Measurements from ENCODE around the gene LCE3B. TPM values are rescaled to one million over a fixed set of nuclear protein-coding genes. Genes with fewer than 3 reads are reported as not detected.

Gene LCE3B
- total RNA-seq, 1 experiment from 2014 or later: not detected

DNA sequence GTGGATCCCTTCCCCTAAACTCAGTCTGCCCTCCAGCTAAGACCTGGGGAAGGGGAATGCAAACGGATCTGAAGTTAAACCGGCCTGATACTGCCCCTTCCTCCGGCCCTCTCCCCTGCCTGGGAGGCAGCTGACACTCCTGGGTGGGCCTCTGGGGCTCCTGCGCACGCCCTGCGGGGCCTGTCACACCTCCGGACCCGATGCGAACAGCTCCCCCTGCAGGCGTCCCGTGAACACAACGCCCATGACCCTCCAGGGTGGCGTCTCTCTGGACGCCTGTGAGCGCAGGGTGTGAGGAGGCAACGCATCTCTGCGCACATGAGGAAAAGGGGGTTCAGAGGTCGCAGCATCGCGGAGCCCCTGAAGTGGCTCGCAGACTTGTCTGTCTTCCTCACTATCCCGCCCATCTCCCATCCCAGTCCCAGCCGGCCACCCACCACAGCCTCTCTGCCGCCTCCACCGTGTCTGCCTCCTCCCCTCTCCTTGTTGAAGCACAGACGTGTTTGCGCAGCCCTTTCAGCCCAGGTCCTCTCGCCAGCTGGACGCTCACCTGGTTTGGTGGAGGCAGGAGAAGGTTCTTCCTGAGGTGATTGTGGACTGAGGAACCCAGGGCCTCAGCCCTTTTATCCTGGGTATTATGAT is 9.7 kb downstream of the LCE3B start:
- H3K27me3 Mint-ChIP-seq (ENCODE audit: low read depth): peaks cover 8% of the 10 kb centered on the region; the same call in 1 of the 2 replicates
- POLR2A ChIA-PET: no interaction called here
- no peak overlapping the region for H3K27ac Mint-ChIP-seq
- H3K4me3 Mint-ChIP-seq: no peak overlapping the region
- CTCF ChIA-PET: no interaction called here
- H3K4me1 Mint-ChIP-seq: no peaks in the 10 kb centered on the region
- no peak for DNase-seq (ENCODE audit: low spot score)
- no peak for ATAC-seq
- H3K36me3 Mint-ChIP-seq: peaks cover 72% of the 10 kb centered on the region
- H3K9me3 Mint-ChIP-seq: peaks cover 88% of the 10 kb centered on the region
- TF ChIP-seq NR1H2 (CRISPR knock-in tag; IDR thresholded peaks at IDR 0.05) (no peak), ZBTB21 (CRISPR knock-in tag; IDR thresholded peaks at IDR 0.05; ENCODE audit: borderline replicate concordance) (no peak), TEAD4 (CRISPR knock-in tag; IDR thresholded peaks at IDR 0.05) (no peak), ZNF263 (CRISPR knock-in tag; IDR thresholded peaks at IDR 0.05; ENCODE audit: low read depth) (no peak), CREB1 (CRISPR knock-in tag; IDR thresholded peaks at IDR 0.05) (no peak), SOX15 (CRISPR knock-in tag; IDR thresholded peaks at IDR 0.05) (no peak), SP1 (CRISPR knock-in tag; conservative IDR thresholded peaks at IDR 0.05) (no peak), FOXJ3 (CRISPR knock-in tag; IDR thresholded peaks at IDR 0.05; ENCODE audit: borderline replicate concordance) (no peak), ZNF317 (CRISPR knock-in tag; IDR thresholded peaks at IDR 0.05; ENCODE audit: borderline replicate concordance, low read depth) (no peak), STAT6 (CRISPR knock-in tag; conservative IDR thresholded peaks at IDR 0.05; ENCODE audit: low read depth) (no peak), ETV6 (CRISPR knock-in tag; IDR thresholded peaks at IDR 0.05) (no peak)
- TF ChIP-seq, protein P1, sequence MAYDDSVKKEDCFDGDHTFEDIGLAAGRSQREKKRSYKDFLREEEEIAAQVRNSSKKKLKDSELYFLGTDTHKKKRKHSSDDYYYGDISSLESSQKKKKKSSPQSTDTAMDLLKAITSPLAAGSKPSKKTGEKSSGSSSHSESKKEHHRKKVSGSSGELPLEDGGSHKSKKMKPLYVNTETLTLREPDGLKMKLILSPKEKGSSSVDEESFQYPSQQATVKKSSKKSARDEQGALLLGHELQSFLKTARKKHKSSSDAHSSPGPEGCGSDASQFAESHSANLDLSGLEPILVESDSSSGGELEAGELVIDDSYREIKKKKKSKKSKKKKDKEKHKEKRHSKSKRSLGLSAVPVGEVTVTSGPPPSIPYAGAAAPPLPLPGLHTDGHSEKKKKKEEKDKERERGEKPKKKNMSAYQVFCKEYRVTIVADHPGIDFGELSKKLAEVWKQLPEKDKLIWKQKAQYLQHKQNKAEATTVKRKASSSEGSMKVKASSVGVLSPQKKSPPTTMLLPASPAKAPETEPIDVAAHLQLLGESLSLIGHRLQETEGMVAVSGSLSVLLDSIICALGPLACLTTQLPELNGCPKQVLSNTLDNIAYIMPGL (CRISPR knock-in tag; IDR thresholded peaks at IDR 0.05): no peak
- TF ChIP-seq, protein P2, sequence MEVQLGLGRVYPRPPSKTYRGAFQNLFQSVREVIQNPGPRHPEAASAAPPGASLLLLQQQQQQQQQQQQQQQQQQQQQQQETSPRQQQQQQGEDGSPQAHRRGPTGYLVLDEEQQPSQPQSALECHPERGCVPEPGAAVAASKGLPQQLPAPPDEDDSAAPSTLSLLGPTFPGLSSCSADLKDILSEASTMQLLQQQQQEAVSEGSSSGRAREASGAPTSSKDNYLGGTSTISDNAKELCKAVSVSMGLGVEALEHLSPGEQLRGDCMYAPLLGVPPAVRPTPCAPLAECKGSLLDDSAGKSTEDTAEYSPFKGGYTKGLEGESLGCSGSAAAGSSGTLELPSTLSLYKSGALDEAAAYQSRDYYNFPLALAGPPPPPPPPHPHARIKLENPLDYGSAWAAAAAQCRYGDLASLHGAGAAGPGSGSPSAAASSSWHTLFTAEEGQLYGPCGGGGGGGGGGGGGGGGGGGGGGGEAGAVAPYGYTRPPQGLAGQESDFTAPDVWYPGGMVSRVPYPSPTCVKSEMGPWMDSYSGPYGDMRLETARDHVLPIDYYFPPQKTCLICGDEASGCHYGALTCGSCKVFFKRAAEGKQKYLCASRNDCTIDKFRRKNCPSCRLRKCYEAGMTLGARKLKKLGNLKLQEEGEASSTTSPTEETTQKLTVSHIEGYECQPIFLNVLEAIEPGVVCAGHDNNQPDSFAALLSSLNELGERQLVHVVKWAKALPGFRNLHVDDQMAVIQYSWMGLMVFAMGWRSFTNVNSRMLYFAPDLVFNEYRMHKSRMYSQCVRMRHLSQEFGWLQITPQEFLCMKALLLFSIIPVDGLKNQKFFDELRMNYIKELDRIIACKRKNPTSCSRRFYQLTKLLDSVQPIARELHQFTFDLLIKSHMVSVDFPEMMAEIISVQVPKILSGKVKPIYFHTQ (CRISPR knock-in tag; IDR thresholded peaks at IDR 0.05): no peak

DNA sequence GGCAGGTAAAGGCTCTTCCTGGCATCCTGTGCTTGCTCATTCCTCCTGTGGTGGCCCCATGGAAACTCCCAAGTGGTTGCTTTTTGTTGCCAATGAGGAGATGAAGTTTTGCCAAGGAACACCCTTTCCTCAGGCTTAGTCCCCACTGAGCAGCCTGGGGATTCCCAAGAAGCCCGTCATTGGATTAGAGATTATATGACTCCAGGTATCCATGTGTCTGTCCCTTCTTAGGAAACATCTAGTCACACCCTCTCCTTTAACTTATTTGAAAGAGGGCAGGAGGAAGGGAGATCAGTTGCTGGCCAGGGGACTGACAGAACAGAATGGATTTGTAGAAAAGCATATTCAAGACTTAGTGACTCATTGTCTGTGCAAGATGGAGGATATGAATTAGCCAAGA is 13.1 kb downstream of the LCE3B start:
- ChIA-PET CTCF (no interaction called here), POLR2A (no interaction called here)
- Mint-ChIP-seq H3K4me3 (no peak overlapping the region), H3K9me3 (peaks cover 82% of the 10 kb centered on the region), H3K27me3 (ENCODE audit: low read depth) (peaks cover 13% of the 10 kb centered on the region; the same call in 1 of the 2 replicates), H3K27ac (no peak overlapping the region), H3K36me3 (peaks cover 73% of the 10 kb centered on the region), H3K4me1 (no peaks in the 10 kb centered on the region)
- DNase-seq (ENCODE audit: low spot score) (no peak), ATAC-seq (no peak)
- no peak for TF ChIP-seq ZNF423 (CRISPR knock-in tag; IDR thresholded peaks at IDR 0.05)
- TF ChIP-seq TP53 (CRISPR knock-in tag; IDR thresholded peaks at IDR 0.05): no peak
- TF ChIP-seq ZNF416 (CRISPR knock-in tag; IDR thresholded peaks at IDR 0.05): no peak
- TF ChIP-seq EMX1 (CRISPR knock-in tag; IDR thresholded peaks at IDR 0.05): no peak
- no peak for TF ChIP-seq NFE2L1 (CRISPR knock-in tag; IDR thresholded peaks at IDR 0.05)
- TF ChIP-seq IRF2 (CRISPR knock-in tag; IDR thresholded peaks at IDR 0.05; ENCODE audit: borderline replicate concordance, low read depth): no peak
- no peak for TF ChIP-seq ATF1 (CRISPR knock-in tag; IDR thresholded peaks at IDR 0.05)
- TF ChIP-seq, protein P2 (CRISPR knock-in tag; IDR thresholded peaks at IDR 0.05): no peak
- TF ChIP-seq ARID4B (CRISPR knock-in tag; IDR thresholded peaks at IDR 0.05; ENCODE audit: borderline replicate concordance): no peak
- TF ChIP-seq FOXP1 (CRISPR knock-in tag; IDR thresholded peaks at IDR 0.05; ENCODE audit: borderline replicate concordance): no peak

All from WTC11 (cell line).